H1 (cell line): ENCODE data around the gene RFT1. TPM values are rescaled to one million over a fixed set of nuclear protein-coding genes. Genes with fewer than 3 reads are reported as not detected.

Experiments used
- BACH1 ChIP-seq: IDR thresholded peaks from 2 replicates; pipeline ENCODE4 v1.6.1; 2012; ENCODE audit warnings: low read length, improper control_type of control experiment
- BRCA1 ChIP-seq: IDR thresholded peaks from 2 replicates; pipeline ENCODE4 v1.6.1; 2012; ENCODE audit warnings: low read depth, low read length, improper control_type of control experiment
- CBX8 ChIP-seq: fragments of 300-800, 300-1000 bp; sonication (generic); IDR thresholded peaks from 2 replicates; pipeline ENCODE4 v1.7.1; 2016; ENCODE audit warnings: low read depth, low read length, borderline replicate concordance
- CHD1 ChIP-seq: IDR thresholded peaks from 2 replicates; pipeline ENCODE4 v1.6.1; 2012; ENCODE audit warnings: low read depth, low read length, improper control_type of control experiment
- CHD2 ChIP-seq: IDR thresholded peaks from 2 replicates; pipeline ENCODE4 v1.6.1; 2012; ENCODE audit warnings: low read length, improper control_type of control experiment
- CTBP2 ChIP-seq: IDR thresholded peaks from 2 replicates; pipeline ENCODE4 v1.7.0; 2011; ENCODE audit warnings: borderline replicate concordance, mild to moderate bottlenecking, moderate library complexity, mixed read lengths, low read length; ENCODE audit not compliant: insufficient read depth, insufficient read length
- EGR1 ChIP-seq: IDR thresholded peaks from 2 replicates; pipeline ENCODE4 v1.6.1; 2011; ENCODE audit warnings: low read depth, low read length, borderline replicate concordance
- EP300 ChIP-seq, 2 experiments: IDR thresholded peaks; 1 replicate in 1 of 2; 2 replicates in 1 of 2; pipeline ENCODE4 v1.6.1; 2011 to 2012; ENCODE audit warnings: low read depth in 2 of 2, low read length in 2 of 2, mild to moderate bottlenecking in 2 of 2, borderline replicate concordance in 1 of 2, inconsistent platforms in 1 of 2, moderate library complexity in 1 of 2
- EZH2 ChIP-seq: fragments of 200-600 bp; sonication (generic); IDR thresholded peaks from 2 replicates; pipeline ENCODE4 v1.7.1; 2012; ENCODE audit warnings: low read depth, mild to moderate bottlenecking, moderate library complexity, low read length, inconsistent platforms; ENCODE audit not compliant: severe bottlenecking
- GTF2F1 ChIP-seq: IDR thresholded peaks from 2 replicates; pipeline ENCODE4 v1.6.1; 2012; ENCODE audit warnings: low read depth, low read length, improper control_type of control experiment, borderline replicate concordance
- KDM4A ChIP-seq: IDR thresholded peaks from one replicate; pipeline ENCODE4 v1.7.1; 2012; ENCODE audit warnings: low read depth, mild to moderate bottlenecking, moderate library complexity, low read length, inconsistent platforms; ENCODE audit not compliant: severe bottlenecking
- POLR2A ChIP-seq, 2 experiments: IDR thresholded peaks; 1 replicate in 1 of 2; 2 replicates in 1 of 2; pipeline ENCODE4 v1.6.1; 2011; ENCODE audit warnings: low read depth in 2 of 2, low read length in 2 of 2, mild to moderate bottlenecking in 2 of 2; ENCODE audit errors: control extremely low read depth in 1 of 2
- RBBP5 ChIP-seq: IDR thresholded peaks from 2 replicates; pipeline ENCODE4 v1.7.1; 2012; ENCODE audit warnings: low read depth, mild to moderate bottlenecking, inconsistent platforms, low read length, moderate library complexity, borderline replicate concordance
- RFX5 ChIP-seq: IDR thresholded peaks from 2 replicates; pipeline ENCODE4 v1.6.1; 2011; ENCODE audit warnings: low read depth, low read length, improper control_type of control experiment, borderline replicate concordance
- RXRA ChIP-seq: IDR thresholded peaks from 2 replicates; pipeline ENCODE4 v1.6.1; 2011; ENCODE audit warnings: low read depth, mild to moderate bottlenecking, low read length, moderate library complexity; ENCODE audit not compliant: insufficient read depth
- SAP30 ChIP-seq: fragments of 300-600 bp; sonication (generic); IDR thresholded peaks from 2 replicates; pipeline ENCODE4 v1.7.1; 2012; ENCODE audit warnings: low read length, moderate library complexity, mild to moderate bottlenecking, inconsistent platforms; ENCODE audit not compliant: insufficient read depth, insufficient replicate concordance
- SIN3A ChIP-seq, 2 experiments: IDR thresholded peaks in 1 of 2; conservative IDR thresholded peaks in 1 of 2; 2 replicates each; pipeline ENCODE4 v1.6.1; 2011 to 2012; ENCODE audit warnings: low read length in 2 of 2, improper control_type of control experiment in 1 of 2, low read depth in 1 of 2, mild to moderate bottlenecking in 1 of 2
- SIRT6 ChIP-seq: IDR thresholded peaks from one replicate; pipeline ENCODE4 v1.7.1; 2012; ENCODE audit warnings: low read length, inconsistent platforms
- SRF ChIP-seq: IDR thresholded peaks from 2 replicates; pipeline ENCODE4 v1.6.1; 2011; ENCODE audit warnings: mild to moderate bottlenecking, low read depth, low read length, moderate library complexity
- SUZ12 ChIP-seq: fragments of 200-600 bp; sonication (generic); IDR thresholded peaks from 2 replicates; pipeline ENCODE4 v1.6.1; 2012; ENCODE audit warnings: mild to moderate bottlenecking, inconsistent platforms, low read length, moderate library complexity, mixed read lengths
- TAF1 ChIP-seq: IDR thresholded peaks from 2 replicates; pipeline ENCODE4 v1.6.1; 2011; ENCODE audit warnings: mild to moderate bottlenecking, low read depth, low read length
- TBP ChIP-seq: IDR thresholded peaks from 2 replicates; pipeline ENCODE4 v1.6.1; 2011; ENCODE audit warnings: low read depth, low read length, improper control_type of control experiment
- TCF12 ChIP-seq: IDR thresholded peaks from 2 replicates; pipeline ENCODE4 v1.6.1; 2011; ENCODE audit warnings: low read depth, mild to moderate bottlenecking, low read length
- YY1 ChIP-seq: IDR thresholded peaks from 2 replicates; pipeline ENCODE4 v1.6.1; 2011; ENCODE audit warnings: low read depth, mild to moderate bottlenecking, low read length
- polyA plus RNA-seq, 7 experiments: library from polyadenylated mRNA; depleted of rRNA in 3 of 7; stranded (reverse) in 5 of 7; unstranded in 2 of 7; fragments of >200 nt in 5 of 7; fragments of 200-250 nt in 2 of 7; gene quantifications; 1 replicate in 5 of 7; 2 replicates in 1 of 7; 4 replicates in 1 of 7; pipeline versions ENCODE4 v1.2.1 to v1.2.3, GENCODE V29; 2011 to 2013; ENCODE audit warnings: missing spikeins in 2 of 7, mixed read lengths in 2 of 7
- total RNA-seq: library from RNA; stranded (reverse); fragmentation: NEBNext Ultra II Directional; extraction: Animal tissue kit (Norgen Biotek cat#: 25700); gene quantifications from 2 replicates; pipeline ENCODE4 v1.2.1, GENCODE V29; 2021

The RFT1 gene
- total and polyA plus RNA-seq, 2 of the 8 experiments (the other 6 are each of a cell fraction or from before 2014, with no cell fraction given): 27.7 to 42.4 TPM

GRCh38 chr3:53072653-53073552 lies 57.3 kb downstream of the RFT1 start (continued):
- TF ChIP-seq EP300 (IDR thresholded peaks at IDR 0.05; ENCODE audit: borderline replicate concordance in 1 of 2, low read depth in 2 of 2, low read length in 2 of 2) (no peak), RFX5 (no peak), RBBP5 (no peak), EZH2 (peak; percentile 6), TAF1 (peak; percentile 57), BACH1 (no peak), SIRT6 (no peak), CHD2 (no peak), CBX8 (no peak), YY1 (peak; percentile 58), SRF (no peak), KDM4A (peak; percentile 66), TCF12 (no peak), POLR2A (IDR thresholded peaks at IDR 0.05; ENCODE audit: control extremely low read depth in 1 of 2, low read depth in 2 of 2, low read length in 2 of 2) (peak in 1 of 2 experiments; percentile 34; a peak in 1 of 3 replicates), TBP (peak; percentile 13; the same call in 1 of the 2 replicates), SAP30 (no peak), GTF2F1 (no peak), CHD1 (no peak), EGR1 (no peak), SIN3A (conservative IDR thresholded peaks at IDR 0.05 in 1 of 2, IDR thresholded peaks at IDR 0.05 in 1 of 2; ENCODE audit: low read depth in 1 of 2, low read length in 2 of 2) (peak; percentile 45 to 75; a peak in 2 of 4 replicates), RXRA (no peak), SUZ12 (no peak), BRCA1 (no peak), CTBP2 (no peak)
